Adrenal gland (tissue), 5 donors: Measurements from ENCODE around the gene MYH11.

ENCODE experiments used
- POLR2A ChIP-seq, 2 donors: fragments of 450-650 bp; IDR thresholded peaks; one replicate each; pipeline ENCODE4 v1.6.1; 2017; ENCODE audit warnings: antibody characterized with exemption in 2 of 2, mild to moderate bottlenecking in 2 of 2, moderate library complexity in 1 of 2
- TF ChIP-seq, protein P1 (sequence below), 6 experiments: fragments of 450-650 bp in 4 of 6; fragments of 200-600 bp in 2 of 6; sonication (generic) in 1 of 6; IDR thresholded peaks; 1 replicate in 5 of 6; 2 replicates in 1 of 6; pipeline versions ENCODE4 v1.5.1 to v1.8.0; 2016 to 2021; ENCODE audit warnings: antibody characterized with exemption in 6 of 6, mild to moderate bottlenecking in 2 of 6, moderate library complexity in 1 of 6
- donor health status: DM: no; HTN: no; CAD: no.

DNA sequence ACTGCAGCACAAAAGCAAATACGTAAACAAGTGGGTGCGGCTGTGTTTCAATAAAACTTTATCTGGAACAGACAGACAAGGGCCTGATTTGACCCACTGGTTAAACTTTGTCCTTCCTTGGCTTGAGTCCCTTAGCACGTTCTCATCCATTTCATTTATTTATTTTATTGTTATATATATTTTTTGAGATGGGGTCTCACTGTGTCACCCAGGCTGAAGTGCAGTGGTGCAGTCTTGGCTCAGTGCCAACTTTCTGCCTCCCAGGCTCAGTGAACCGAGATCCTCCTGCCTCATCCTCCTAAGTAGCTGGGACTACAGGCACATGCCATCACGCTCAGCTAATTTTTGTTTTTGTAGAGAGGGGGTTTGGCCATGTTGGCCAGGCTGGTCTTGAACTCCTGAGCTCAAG lies 64.3 kb downstream of the MYH11 start:
- no peak for TF ChIP-seq POLR2A (IDR thresholded peaks at IDR 0.05)
- TF ChIP-seq, protein P1, sequence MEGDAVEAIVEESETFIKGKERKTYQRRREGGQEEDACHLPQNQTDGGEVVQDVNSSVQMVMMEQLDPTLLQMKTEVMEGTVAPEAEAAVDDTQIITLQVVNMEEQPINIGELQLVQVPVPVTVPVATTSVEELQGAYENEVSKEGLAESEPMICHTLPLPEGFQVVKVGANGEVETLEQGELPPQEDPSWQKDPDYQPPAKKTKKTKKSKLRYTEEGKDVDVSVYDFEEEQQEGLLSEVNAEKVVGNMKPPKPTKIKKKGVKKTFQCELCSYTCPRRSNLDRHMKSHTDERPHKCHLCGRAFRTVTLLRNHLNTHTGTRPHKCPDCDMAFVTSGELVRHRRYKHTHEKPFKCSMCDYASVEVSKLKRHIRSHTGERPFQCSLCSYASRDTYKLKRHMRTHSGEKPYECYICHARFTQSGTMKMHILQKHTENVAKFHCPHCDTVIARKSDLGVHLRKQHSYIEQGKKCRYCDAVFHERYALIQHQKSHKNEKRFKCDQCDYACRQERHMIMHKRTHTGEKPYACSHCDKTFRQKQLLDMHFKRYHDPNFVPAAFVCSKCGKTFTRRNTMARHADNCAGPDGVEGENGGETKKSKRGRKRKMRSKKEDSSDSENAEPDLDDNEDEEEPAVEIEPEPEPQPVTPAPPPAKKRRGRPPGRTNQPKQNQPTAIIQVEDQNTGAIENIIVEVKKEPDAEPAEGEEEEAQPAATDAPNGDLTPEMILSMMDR (IDR thresholded peaks at IDR 0.05) = no peak
